ENCODE measurements around the gene IVD.
A peak's percentile ranks its signal among the peaks of the same experiment; 100 is the strongest.

Gene IVD

DNA sequence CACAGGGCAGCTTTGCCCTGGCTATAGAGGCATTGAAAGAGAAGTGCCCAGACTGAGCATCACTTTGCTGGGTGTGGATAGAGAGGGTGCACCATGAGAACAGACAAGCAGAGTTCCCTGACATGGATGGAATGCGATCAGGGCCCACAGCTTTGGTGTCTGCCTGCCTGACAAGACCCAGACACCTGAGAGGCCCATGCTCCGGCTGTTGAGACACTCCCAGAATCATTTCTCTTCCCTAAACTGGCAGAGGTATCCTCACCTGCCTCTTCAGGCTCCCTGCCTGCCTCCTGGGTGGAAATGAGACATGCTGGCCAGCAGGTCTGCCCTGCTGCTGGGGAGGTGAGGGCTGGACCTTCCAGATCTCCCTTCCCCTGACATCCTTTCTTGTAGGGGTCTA is 54.8 kb downstream of the IVD start:
- DNase-seq, result no peak

DNA sequence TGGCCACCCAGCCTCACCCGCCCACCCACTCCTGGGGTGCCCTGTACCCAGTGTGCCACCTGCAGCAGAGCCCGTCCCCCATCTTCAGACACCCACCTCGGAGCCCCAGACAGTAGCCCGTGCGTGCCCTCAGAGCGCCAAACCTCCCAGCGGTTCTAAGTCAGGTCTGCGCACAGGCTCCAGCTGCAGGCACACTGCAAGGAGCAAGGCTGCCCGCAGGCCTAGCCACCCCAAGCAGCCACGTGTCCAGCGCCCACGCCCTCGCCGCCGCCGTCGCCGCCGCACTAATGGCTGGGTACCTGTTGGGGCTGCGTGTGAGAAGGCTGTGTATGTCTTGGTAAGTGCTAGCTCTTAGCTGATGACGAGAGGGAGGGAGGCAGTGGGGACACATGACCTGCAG is 56.4 kb downstream of the IVD start:
- no peak for DNase-seq

DNA sequence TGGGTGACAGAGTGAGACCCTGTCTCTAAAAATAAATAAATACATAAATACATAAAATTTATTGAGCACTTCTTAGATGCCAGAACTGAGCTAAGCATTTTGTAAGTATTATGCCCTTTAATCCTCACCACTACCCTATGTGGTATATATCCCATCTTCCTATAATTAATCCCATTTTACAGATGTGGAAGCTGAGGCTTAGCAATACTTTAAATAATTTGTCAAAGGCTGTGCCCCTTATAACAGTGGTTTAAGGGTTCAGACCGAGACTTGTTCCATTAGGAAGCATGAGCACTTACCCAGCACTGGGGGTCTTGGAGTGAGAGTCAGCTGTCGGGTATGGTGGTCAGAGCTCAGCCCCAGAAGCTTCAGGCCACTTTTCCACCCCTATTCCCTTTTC is 57.7 kb downstream of the IVD start:
- DNase-seq, result no peak

DNA sequence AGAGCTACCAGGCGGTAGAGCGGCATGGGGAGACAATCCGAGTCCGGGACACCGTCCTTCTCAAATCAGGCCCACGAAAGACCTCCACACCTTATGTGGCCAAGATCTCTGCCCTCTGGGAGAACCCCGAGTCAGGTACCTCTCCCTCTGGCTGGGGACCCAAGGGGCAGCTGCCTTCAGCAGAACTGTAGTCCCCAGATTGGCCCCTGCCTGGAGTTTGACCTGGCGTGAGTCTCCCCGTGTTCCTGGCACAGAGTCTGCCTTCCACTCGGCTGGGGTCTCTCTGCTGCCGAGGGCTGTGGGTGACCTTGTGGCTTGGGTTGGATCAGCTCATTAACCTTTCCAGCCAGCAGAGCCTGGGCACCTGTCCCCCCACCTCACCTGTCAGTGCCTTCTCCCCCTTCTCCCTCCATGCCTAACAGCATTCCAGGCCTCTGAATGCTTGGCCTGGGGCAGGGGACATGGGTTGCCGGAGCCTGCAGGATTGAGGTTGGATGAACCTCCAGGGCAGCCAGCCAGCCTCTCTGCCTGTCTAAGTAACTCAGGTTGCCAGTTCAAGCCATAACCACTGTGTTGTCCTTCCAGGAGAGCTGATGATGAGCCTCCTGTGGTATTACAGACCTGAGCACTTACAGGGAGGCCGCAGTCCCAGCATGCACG is 58.4 kb downstream of the IVD start:
- DNase-seq, result no peak

DNA sequence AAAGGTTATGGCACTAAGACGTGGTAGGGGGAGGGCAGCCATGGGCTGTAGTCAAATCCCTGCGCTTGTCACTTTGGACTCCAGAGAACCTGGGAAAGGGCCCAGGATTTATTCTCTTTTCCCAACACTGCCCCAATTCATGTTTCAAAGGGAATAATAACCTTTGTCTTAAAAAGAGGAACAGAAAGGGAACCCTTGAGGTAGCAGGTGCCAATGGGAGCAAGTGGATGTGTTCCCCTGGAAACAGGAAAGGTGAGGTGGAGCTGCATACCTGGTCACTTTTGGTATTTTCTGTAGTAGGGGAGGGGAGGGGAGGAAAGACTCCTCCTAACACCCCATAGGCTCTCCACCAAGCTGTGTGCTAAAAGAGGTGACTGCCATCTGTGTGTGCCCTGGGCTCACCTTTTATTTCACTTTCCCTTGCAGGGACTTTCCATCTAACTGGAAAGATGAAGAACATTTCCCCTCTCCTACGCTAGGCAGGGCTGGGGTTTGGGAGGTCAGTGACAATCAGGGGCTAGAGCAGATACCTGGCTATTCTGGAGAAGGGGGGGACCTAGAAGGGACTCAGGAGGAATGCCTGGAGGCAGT is 59.1 kb downstream of the IVD start:
- no peak for DNase-seq

DNA sequence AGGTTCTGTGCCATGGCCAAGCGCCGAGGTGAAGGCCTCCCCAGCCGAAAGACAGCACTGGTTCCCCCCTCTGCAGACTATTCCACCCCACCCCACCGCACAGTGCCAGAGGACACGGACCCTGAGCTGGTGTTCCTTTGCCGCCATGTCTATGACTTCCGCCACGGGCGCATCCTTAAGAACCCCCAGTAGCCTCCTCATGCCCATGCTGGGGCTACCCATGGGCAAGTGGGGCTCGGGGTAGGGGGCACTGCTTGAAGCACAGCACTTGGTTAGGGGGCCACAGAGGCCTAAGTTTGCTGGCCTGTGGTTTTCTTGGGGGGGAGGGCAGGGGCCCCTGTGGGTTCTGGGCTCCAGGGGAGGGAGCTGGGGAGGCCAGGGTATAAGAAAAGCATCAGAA is 60.3 kb downstream of the IVD start:
- DNase-seq, result no peak

DNA sequence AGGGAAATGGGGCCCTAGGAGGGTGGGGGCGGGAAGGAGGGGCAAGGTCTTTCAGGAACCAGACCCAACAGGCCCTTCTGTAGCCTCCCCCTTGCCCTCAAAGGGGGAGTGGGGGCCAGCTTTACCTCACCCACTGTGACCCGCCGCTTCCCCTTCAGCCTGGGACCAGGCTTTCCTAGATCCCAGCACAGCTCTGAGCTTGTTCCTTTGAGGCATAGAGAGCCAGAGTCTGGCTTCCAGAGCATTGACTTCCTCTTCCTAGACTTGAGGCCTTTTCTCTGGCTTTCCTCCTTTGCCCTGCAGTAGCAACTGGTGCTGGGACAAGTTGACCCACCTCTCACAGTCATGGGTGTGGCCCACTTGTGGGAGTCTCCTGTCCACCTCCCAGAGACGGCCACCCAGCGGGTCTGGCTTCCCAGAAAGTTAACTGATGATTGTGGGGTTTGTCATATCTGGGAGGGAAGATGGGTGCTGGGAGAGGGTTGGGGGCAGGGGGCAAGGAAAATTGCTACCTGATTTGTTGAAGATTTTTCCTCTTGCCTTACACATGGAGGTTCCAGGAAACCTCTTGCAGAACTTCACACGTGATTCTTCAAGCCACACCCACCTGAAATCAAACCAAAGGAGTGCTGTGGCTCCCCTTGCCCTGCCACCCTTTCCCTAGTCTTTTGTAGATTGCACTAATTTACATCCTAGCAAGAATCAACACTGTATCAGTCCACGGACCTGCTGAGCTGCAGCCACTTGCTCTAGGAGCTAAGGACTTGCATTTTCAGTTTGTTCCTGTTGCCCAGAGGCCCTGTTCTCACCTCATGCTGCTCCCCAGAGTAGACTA is 61.0 kb downstream of the IVD start:
- no peak for DNase-seq

DNA sequence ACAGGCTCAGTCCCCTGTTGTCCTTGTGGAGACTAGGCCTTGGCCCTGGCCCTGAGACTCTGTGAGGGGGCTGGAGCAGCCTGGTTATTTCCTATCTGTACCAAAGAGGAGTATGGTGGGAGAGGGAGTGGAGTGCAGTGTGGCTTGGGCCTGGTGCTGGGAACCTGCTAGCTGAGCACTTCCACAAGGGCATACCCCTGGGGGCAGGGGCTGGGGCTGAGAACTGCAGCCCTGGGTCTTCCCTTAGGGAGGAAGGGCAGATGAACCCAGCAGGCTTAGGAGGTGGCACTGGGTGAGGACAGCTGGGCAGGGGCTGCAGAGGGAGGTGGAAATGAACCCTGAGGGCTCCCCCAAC is 61.6 kb downstream of the IVD start:
- DNase-seq, result no peak

DNA sequence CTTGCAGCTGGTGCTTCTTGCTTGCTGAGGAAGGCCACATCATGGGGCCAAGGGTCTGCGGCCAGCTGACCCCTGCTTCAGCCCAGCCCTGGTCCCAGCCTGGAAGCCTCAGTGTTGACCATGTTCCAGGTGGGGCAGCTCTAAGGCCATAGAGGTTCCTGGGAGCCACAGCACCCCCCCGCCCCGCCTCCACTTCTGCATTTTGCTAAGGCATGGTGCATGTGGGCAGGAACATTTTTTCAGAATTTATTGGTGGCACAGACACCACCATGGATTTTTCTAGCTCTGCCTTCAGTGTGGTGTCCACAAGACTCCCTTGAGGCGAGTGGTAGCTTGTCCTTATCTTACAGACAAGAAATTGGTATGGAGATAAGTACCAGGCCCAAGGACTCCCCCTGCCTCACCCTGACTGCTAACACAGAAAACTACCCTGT is 63.3 kb downstream of the IVD start:
- no peak for DNase-seq

DNA sequence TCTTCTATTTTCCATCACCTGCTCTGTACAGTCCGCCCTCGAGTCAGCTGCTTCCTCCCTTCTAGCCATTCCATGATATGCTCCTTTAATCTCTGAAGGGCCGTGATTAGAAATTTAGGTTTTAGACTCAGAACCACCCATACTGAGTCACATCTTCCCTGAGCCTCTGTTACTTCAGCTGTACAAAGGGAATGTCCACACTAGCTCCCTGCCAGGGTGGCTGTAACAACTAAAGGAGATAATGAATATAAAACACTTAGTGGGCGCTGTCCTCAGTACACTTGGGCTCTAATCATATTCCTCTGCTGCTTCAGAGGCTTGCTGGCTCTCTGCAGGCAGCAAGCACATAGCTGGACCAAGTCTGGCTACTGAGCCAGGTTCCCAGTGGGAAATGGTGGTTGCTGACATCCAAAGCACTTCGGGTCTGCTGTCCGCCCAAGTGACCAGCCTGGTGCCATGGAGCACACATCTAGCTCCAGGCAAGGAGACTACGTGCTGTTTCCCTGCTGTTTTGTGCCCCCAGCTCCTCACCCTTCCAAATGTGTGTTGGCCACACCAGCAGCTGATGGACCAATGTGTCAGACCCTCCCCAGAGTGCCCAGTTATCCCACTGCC is 64.3 kb downstream of the IVD start:
- DNase-seq, result no peak

DNA sequence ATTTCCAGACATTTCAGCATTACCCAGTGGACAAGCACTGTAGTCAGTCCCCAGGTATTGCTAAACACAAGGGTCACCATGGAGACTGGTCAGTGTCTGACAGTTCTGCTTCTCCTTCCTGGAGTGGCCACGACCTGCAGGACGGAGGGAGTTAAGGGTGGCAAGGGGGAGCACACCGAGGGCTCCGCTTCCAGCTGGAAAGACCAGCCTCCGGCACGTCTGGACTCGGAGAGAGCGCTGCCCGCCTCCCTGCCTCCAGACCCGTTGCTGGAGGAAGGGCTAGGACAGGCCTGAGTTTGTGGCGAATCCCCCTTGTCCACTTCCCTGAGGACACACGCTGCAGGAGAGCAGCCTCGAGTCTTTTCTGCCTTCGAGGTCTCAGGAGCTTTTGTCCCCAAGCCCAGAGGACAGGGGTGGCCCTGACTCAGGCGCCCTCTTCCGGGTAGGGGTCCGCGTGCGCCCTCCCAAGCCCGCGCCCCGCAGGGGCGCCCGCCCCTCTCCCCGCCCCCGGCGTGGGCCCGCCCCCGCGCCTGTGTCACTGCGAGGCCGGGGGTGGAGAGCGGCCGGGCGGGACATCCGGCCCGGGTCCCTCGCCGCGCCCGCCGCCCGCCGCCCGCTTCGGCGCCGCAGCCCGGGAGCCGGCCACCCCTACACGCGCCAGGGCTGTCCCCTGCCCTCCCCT is 65.0 kb downstream of the IVD start, which contains the start of gene CHST14:
TSS of gene CHST14 (plus strand) at position 562 of the 682 bp plus-strand sequence. CDS start 230 bp downstream, outside the sequence.
- DNase-seq, result peak; percentile 68
